Suprapubic skin (tissue), 4 donors: Measurements from ENCODE around the gene PRB3. TPM values are rescaled to one million over a fixed set of nuclear protein-coding genes. Genes with fewer than 3 reads are reported as not detected.

ENCODE experiments used
- DNase-seq, 2 donors: peaks; one replicate each; pipeline ENCODE4 v3.0.0-alpha.2; 2019; ENCODE audit warnings: low spot score in 2 of 2
- H3K27ac ChIP-seq: fragments of 200-600 bp; sonication (generic); one replicate; pipeline ENCODE4 v1.5.1; 2019
- H3K27me3 ChIP-seq: fragments of 200-600 bp; sonication (generic); one replicate; pipeline ENCODE4 v1.5.1; 2019
- H3K36me3 ChIP-seq: fragments of 200-600 bp; sonication (generic); one replicate; pipeline ENCODE4 v1.5.1; 2019
- H3K4me1 ChIP-seq: fragments of 200-600 bp; sonication (generic); one replicate; pipeline ENCODE4 v1.5.1; 2019
- H3K4me3 ChIP-seq: fragments of 200-600 bp; sonication (generic); one replicate; pipeline ENCODE4 v1.5.1; 2019; ENCODE audit warnings: mild to moderate bottlenecking
- H3K9me3 ChIP-seq: fragments of 200-600 bp; sonication (generic); one replicate; pipeline ENCODE4 v1.5.1; 2019
- POLR2A ChIP-seq, 2 donors: fragments of 450-650 bp; IDR thresholded peaks; one replicate each; pipeline ENCODE4 v1.6.1; 2017; ENCODE audit warnings: antibody characterized with exemption in 2 of 2, mild to moderate bottlenecking in 2 of 2, moderate library complexity in 2 of 2
- POLR2AphosphoS5 ChIP-seq, 3 donors: sonication (generic); formaldehyde crosslinking; IDR thresholded peaks; one replicate each; pipeline ENCODE4 v1.6.1; 2017; ENCODE audit warnings: antibody characterized with exemption in 3 of 3
- WGBS: methylation state at CpG from one replicate; pipeline ENCODE4 v1.1.5; 2018; 5-methylcytosine and 5-hydroxymethylcytosine counted together
- total RNA-seq, 4 donors: library from RNA; depleted of rRNA; stranded (reverse); fragments of >200 nt; gene quantifications; one replicate each; pipeline ENCODE4 v1.1.0, GENCODE V29; 2016
- TF ChIP-seq, protein P1 (sequence below), 2 donors: fragments of 200-600 bp in 1 of 2; fragments of 450-650 bp in 1 of 2; sonication (generic) in 1 of 2; IDR thresholded peaks; one replicate each; pipeline ENCODE4 v1.5.1; 2016 to 2019; ENCODE audit warnings: antibody characterized with exemption in 2 of 2, mild to moderate bottlenecking in 1 of 2, moderate library complexity in 1 of 2

Gene PRB3
- total RNA-seq, 4 donors from 2014 or later: 0.81 TPM; not detected in 3

DNA sequence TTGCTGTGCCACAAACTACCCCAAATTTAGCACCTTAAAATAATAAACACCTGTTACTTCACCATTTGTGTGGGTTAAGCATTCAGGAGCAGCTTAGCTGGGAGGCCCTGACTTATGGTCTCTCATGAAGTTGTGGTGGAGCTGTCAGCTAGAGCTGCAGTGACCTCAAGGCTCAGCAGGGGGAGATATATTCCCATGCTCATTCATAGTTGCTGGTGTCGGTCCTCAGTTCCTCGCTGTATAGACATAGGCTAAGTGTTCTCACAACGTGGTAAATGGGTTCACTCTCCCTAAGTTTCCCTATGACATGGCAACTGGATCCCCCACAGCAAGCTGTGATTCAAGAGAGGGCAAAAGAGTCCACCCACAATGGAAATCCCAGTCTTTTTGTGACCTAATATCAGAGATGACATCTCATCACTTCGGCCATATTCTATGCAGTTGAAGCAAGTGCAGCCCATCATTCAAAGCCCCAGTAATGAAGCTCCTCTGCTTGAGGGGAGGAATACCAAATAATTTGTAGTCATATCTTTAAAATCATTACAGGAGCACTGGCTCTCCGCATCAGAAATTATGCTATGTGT is 41.1 kb downstream of the PRB3 start:
- DNase-seq: no peak
- H3K36me3 ChIP-seq: no peaks in the 10 kb centered on the region
- H3K27me3 ChIP-seq: no peaks in the 10 kb centered on the region
- peaks cover 9% of the 10 kb centered on the region for H3K9me3 ChIP-seq
- H3K4me1 ChIP-seq: no peaks in the 10 kb centered on the region
- H3K27ac ChIP-seq: no peak overlapping the region
- 46% methylated on average over 4 of the region's 5 CpGs for WGBS
- TF ChIP-seq, protein P1, sequence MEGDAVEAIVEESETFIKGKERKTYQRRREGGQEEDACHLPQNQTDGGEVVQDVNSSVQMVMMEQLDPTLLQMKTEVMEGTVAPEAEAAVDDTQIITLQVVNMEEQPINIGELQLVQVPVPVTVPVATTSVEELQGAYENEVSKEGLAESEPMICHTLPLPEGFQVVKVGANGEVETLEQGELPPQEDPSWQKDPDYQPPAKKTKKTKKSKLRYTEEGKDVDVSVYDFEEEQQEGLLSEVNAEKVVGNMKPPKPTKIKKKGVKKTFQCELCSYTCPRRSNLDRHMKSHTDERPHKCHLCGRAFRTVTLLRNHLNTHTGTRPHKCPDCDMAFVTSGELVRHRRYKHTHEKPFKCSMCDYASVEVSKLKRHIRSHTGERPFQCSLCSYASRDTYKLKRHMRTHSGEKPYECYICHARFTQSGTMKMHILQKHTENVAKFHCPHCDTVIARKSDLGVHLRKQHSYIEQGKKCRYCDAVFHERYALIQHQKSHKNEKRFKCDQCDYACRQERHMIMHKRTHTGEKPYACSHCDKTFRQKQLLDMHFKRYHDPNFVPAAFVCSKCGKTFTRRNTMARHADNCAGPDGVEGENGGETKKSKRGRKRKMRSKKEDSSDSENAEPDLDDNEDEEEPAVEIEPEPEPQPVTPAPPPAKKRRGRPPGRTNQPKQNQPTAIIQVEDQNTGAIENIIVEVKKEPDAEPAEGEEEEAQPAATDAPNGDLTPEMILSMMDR (IDR thresholded peaks at IDR 0.05): peak in 1 of 2 donors; percentile 28
- no peak for TF ChIP-seq POLR2AphosphoS5 (IDR thresholded peaks at IDR 0.05)
- no peak overlapping the region for H3K4me3 ChIP-seq

DNA sequence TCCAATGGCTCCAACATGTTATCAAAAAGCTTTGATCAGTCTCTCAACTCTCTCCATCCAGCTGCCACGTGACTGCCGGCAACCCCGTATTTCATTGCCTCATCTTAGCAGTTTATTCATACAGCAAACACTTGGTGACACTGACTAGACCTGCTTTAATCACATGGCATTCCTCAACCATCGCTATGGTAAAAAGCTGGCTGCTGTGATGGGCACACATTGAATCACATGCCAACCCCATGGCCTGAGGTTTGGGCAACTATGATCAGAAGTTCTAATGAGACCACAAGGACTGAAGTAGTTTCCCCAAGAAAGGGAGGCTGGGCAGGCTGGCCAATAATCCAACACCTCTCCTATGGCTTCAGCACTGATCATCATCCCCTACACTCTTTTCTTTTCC is 42.1 kb downstream of the PRB3 start:
- H3K27me3 ChIP-seq: no peaks in the 10 kb centered on the region
- TF ChIP-seq POLR2A (IDR thresholded peaks at IDR 0.05) (no peak), POLR2AphosphoS5 (IDR thresholded peaks at IDR 0.05) (no peak)
- 78% methylated on average over 4 of the region's 4 CpGs for WGBS
- DNase-seq: no peak
- H3K27ac ChIP-seq: no peak overlapping the region
- peaks cover 9% of the 10 kb centered on the region for H3K9me3 ChIP-seq
- H3K4me3 ChIP-seq: no peak overlapping the region
- H3K4me1 ChIP-seq: no peaks in the 10 kb centered on the region
- H3K36me3 ChIP-seq: no peaks in the 10 kb centered on the region

Other genes with a start within 250 kb of the PRB3 start
- 1 to 10 TPM in 2 of 4 donors, not detected in 2; 2.5 to 9.3 TPM for gene TAS2R19, start 247.1 kb downstream of the PRB3 start, total RNA-seq
- gene TAS2R31, start 238.3 kb downstream of the PRB3 start, total RNA-seq: 1 to 10 TPM in 2 of 4 donors, under 1 TPM in 1, not detected in 1; 0.55 to 8.3 (median 3.5) TPM
- 1 to 10 TPM in 3 of 4 donors, not detected in 1; 1.2 to 8.9 (median 2.0) TPM for gene TAS2R46, start 207.4 kb downstream of the PRB3 start, total RNA-seq
- gene TAS2R43, start 177.4 kb downstream of the PRB3 start, total RNA-seq: 1 to 10 TPM in 2 of 4 donors, under 1 TPM in 1, not detected in 1; 0.89 to 4.9 (median 4.7) TPM
- 10 to 100 TPM in 1 of 4 donors, 1 to 10 TPM in 3; 1.6 to 11.3 (median 4.1) TPM for gene TAS2R30, start 135.1 kb downstream of the PRB3 start, total RNA-seq
- 1 to 10 TPM; 2.8 to 7.0 (median 4.1) TPM for gene SMIM10L1, start 98.5 kb downstream of the PRB3 start, total RNA-seq
- gene TAS2R42, start 82.8 kb downstream of the PRB3 start, total RNA-seq: not detected
- gene PRB4, start 40.7 kb upstream of the PRB3 start, total RNA-seq: not detected
- gene PRB2, start 125.9 kb upstream of the PRB3 start, total RNA-seq: not detected